ENCODE data around the gene ISG15.
"Not testable (repeated sequence)": the region's sequence is repeated elsewhere in the genome, so short reads cannot be mapped to it uniquely, and the experiment has no call there.

The ISG15 gene

GRCh38 chr1:1013922-1014648 is 788 bp downstream of the ISG15 start:
- DNase-seq = no peak

GRCh38 chr1:1014799-1015681 is 1.7 kb downstream of the ISG15 start:
- DNase-seq = no peak

- DNase-seq = not testable (repeated sequence)
These were observed 4.4 kb downstream of the ISG15 start for GRCh38 chr1:1017397-1018320.

- not testable (repeated sequence) for DNase-seq
These were observed 5.0 kb downstream of the ISG15 start for GRCh38 chr1:1018321-1018685.

- peak; percentile 80 for DNase-seq
These were observed 6.1 kb downstream of the ISG15 start for GRCh38 chr1:1019122-1019999.

GRCh38 chr1:1020000-1020404 is 6.7 kb downstream of the ISG15 start, which contains the start of gene AGRN:
AGRN (plus strand) TSS chr1:1020120; CDS start chr1:1020173, 53 bp downstream.
- DNase-seq = no peak

GRCh38 chr1:1020415-1021009 is 7.2 kb downstream of the ISG15 start:
- peak; percentile 58 for DNase-seq

GRCh38 chr1:1021010-1021919 is 8.0 kb downstream of the ISG15 start:
- no peak for DNase-seq

- no peak for DNase-seq
These were observed 8.6 kb downstream of the ISG15 start for GRCh38 chr1:1021920-1022259.

- no peak for DNase-seq
These were observed 9.2 kb downstream of the ISG15 start for GRCh38 chr1:1022302-1023009.

- DNase-seq = no peak
These were observed 10.4 kb downstream of the ISG15 start for GRCh38 chr1:1023700-1024099.

- DNase-seq = no peak
These were observed 11.0 kb downstream of the ISG15 start for GRCh38 chr1:1024149-1024770.

GRCh38 chr1:1024771-1025699 is 11.7 kb downstream of the ISG15 start:
- DNase-seq = no peak

- no peak for DNase-seq
These were observed 12.4 kb downstream of the ISG15 start for GRCh38 chr1:1025730-1026129.

- DNase-seq = no peak
These were observed 13.5 kb downstream of the ISG15 start for GRCh38 chr1:1026599-1027413.

GRCh38 chr1:1027791-1028190 is 14.5 kb downstream of the ISG15 start:
- DNase-seq = no peak

Measured in activated CD8-positive, alpha-beta memory T cell treated with anti-CD3 and anti-CD28 coated beads, Interleukin-2, amount 50 U/mL, for 4 hours (primary cell).